ENCODE measurements around the gene ESRRB. TPM values are rescaled to one million over a fixed set of nuclear protein-coding genes. Genes with fewer than 3 reads are reported as not detected.

ESRRB gene
- total and polyA plus RNA-seq, 9 donors = 0.07 to 0.40 TPM; not detected in 7

DNA sequence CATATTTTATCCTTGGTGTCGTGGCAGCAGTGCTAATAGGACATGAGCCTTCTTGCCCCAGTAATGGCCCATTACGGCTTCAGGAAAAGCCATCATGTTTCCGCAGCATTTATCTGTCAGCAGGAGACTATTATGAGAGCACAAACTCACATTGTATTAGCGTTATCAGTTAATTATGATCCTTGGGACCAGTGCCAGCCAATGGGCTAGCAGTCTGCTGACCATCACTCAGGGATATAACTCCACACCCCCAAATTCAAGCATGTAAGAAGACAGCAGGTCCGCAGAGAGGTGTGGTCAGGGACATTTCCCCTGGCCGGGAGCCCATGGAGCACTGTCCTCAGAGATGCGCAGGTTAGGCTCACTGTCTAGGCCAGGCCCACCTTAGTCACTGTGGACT lies 4.9 kb upstream of the ESRRB start:
- Histone ChIP-seq H3K27me3 (no peaks in the 10 kb centered on the region), H3K36me3 (no peaks in the 10 kb centered on the region), H3K27ac (no peak overlapping the region), H3K4me1 (ENCODE audit: insufficient read depth) (no peaks in the 10 kb centered on the region), H3K4me3 (no peak overlapping the region), H3K9me3 (no peaks in the 10 kb centered on the region)
- intact Hi-C loops (cut with DNase I) = no loop called here
- DNase-seq = no peak
- TF ChIP-seq, protein P1, sequence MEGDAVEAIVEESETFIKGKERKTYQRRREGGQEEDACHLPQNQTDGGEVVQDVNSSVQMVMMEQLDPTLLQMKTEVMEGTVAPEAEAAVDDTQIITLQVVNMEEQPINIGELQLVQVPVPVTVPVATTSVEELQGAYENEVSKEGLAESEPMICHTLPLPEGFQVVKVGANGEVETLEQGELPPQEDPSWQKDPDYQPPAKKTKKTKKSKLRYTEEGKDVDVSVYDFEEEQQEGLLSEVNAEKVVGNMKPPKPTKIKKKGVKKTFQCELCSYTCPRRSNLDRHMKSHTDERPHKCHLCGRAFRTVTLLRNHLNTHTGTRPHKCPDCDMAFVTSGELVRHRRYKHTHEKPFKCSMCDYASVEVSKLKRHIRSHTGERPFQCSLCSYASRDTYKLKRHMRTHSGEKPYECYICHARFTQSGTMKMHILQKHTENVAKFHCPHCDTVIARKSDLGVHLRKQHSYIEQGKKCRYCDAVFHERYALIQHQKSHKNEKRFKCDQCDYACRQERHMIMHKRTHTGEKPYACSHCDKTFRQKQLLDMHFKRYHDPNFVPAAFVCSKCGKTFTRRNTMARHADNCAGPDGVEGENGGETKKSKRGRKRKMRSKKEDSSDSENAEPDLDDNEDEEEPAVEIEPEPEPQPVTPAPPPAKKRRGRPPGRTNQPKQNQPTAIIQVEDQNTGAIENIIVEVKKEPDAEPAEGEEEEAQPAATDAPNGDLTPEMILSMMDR (IDR thresholded peaks at IDR 0.05) = no peak
- TF ChIP-seq EP300 (IDR thresholded peaks at IDR 0.05) (no peak), POLR2A (IDR thresholded peaks at IDR 0.05) (no peak)
- 40 to 41% (median 41%) methylated on average over 7 of the region's 7 CpGs for WGBS, 3 donors

DNA sequence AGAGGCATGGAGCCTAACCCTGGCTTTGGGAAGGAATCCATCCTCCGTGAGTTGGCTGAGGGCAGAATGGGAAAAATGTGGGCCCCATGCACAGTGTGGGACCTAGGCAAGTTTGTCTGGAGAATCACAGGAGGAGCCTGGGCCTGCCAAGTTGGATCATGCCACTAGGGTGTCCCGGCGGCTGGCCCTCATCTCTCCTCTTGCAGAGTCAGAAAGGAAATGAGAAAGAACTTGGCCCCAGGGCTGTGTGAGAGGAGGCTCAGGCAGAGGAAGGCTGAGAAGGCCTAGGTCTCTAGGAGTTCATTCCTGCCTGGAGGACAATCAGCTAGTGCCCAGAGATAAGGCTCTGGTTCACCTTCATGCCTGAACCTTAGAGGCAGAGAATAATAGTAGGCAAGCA lies 2.5 kb upstream of the ESRRB start:
- DNase-seq = no peak
- H3K27ac ChIP-seq = no peak overlapping the region
- no peaks in the 10 kb centered on the region for H3K9me3 ChIP-seq
- 69 to 78% (median 70%) methylated on average over 3 of the region's 3 CpGs for WGBS, 3 donors
- H3K4me1 ChIP-seq (ENCODE audit: insufficient read depth) = no peaks in the 10 kb centered on the region
- TF ChIP-seq POLR2A (IDR thresholded peaks at IDR 0.05) (no peak), EP300 (IDR thresholded peaks at IDR 0.05) (no peak)
- TF ChIP-seq, protein P1 (IDR thresholded peaks at IDR 0.05) = no peak
- intact Hi-C loops (cut with DNase I) = no loop called here
- H3K4me3 ChIP-seq = no peak overlapping the region
- no peaks in the 10 kb centered on the region for H3K27me3 ChIP-seq
- H3K36me3 ChIP-seq = no peaks in the 10 kb centered on the region

DNA sequence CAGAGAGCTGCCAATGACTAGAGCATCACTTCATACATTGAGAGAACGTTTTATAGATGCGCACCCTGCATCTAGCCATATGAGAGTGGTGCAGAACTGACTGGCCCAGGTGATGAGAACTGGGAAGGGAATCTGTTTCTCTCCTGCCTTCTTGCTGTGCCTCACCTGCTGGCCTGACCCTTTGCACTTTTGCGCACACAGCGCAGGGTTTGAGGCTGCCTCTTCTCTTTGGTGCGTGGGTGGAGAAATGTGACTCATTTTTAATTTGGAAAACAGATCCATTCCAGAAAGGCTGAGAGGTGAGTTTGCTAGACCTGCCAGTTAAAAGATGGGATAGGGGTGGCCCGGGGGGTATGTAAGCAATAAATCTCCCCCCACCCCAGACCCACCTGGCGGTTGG lies 453 bp upstream of the ESRRB start:
- Histone ChIP-seq H3K27ac (no peak overlapping the region), H3K36me3 (no peaks in the 10 kb centered on the region), H3K27me3 (no peaks in the 10 kb centered on the region), H3K4me1 (ENCODE audit: insufficient read depth) (no peaks in the 10 kb centered on the region), H3K4me3 (no peak overlapping the region), H3K9me3 (no peaks in the 10 kb centered on the region)
- intact Hi-C loops (cut with DNase I) = no loop called here
- WGBS, 3 donors = 13 to 23% (median 16%) methylated on average over 7 of the region's 7 CpGs
- DNase-seq = no peak
- TF ChIP-seq, protein P1 (IDR thresholded peaks at IDR 0.05) = no peak
- no peak for TF ChIP-seq POLR2A (IDR thresholded peaks at IDR 0.05)
- TF ChIP-seq EP300 (IDR thresholded peaks at IDR 0.05) = no peak

DNA sequence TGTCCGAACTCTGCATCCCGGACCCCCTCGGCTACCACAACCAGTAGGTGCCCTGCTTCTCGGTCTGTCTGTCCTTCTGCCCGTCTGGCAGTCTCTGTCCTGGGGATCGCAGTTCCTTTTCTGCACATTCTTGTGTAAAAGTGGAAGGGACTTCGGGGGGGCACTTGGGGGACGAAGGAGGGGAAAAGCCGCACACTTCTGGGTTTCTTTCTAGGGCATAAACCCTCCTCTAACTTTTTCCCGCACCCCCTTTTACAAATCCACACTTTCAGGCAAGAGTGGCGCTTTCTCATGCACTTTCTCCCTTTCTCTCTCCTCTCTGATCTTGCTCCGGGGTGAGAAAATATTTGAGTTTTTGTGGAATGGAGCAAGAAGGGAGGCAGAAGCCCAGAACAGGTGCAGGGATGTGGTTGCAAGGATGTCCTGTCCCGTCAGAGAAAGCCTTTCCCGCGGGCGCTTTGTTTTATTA lies 506 bp downstream of the ESRRB start:
- intact Hi-C loops (cut with DNase I) = no loop called here
- DNase-seq = no peak
- Histone ChIP-seq H3K27ac (no peak overlapping the region), H3K27me3 (no peaks in the 10 kb centered on the region), H3K4me3 (no peak overlapping the region), H3K4me1 (ENCODE audit: insufficient read depth) (no peaks in the 10 kb centered on the region), H3K9me3 (no peaks in the 10 kb centered on the region), H3K36me3 (no peaks in the 10 kb centered on the region)
- 1% methylated on average over 16 of the region's 16 CpGs for WGBS, 3 donors
- TF ChIP-seq, protein P1 (IDR thresholded peaks at IDR 0.05) = no peak
- TF ChIP-seq EP300 (IDR thresholded peaks at IDR 0.05) (no peak), POLR2A (IDR thresholded peaks at IDR 0.05) (no peak)

Data from ovary (tissue), 9 donors.